Kidney (tissue), 14 donors: ENCODE results near the gene PRDM16. TPM values are rescaled to one million over a fixed set of nuclear protein-coding genes. Genes with fewer than 3 reads are reported as not detected.

Experiments
- DNase-seq, 5 donors: peaks; one replicate each; pipeline ENCODE4 v3.0.0-alpha.2; 2013 to 2020
- FAIRE-seq: peaks from 2 replicates; lab custom pipeline; 2012; peaks lifted over from hg19 to GRCh38; lab: Jason Lieb, UNC
- H3K27ac ChIP-seq, 2 donors: one replicate each; pipeline ENCODE4 v1.7.0; 2013; ENCODE audit warnings: low read depth in 2 of 2, low read length in 2 of 2, inconsistent platforms in 1 of 2
- H3K27me3 ChIP-seq: one replicate; pipeline ENCODE4 v1.7.1; 2013; ENCODE audit warnings: low read length, inconsistent platforms; ENCODE audit not compliant: control insufficient read depth, insufficient read depth
- H3K36me3 ChIP-seq, 3 donors: one replicate each; pipeline versions ENCODE4 v1.7.0 to v1.7.1; 2013; ENCODE audit warnings: low read length in 3 of 3, control low read depth in 1 of 3, inconsistent platforms in 1 of 3; ENCODE audit not compliant: insufficient read depth in 3 of 3, control insufficient read depth in 2 of 3
- H3K4me1 ChIP-seq, 3 donors: one replicate each; pipeline versions ENCODE4 v1.7.0 to v1.7.1; 2013; ENCODE audit warnings: low read length in 3 of 3, inconsistent platforms in 1 of 3, low read depth in 1 of 3; ENCODE audit not compliant: control insufficient read depth in 2 of 3, insufficient read depth in 2 of 3
- H3K4me3 ChIP-seq, 3 donors: one replicate each; pipeline versions ENCODE4 v1.7.0 to v1.8.1; 2013; ENCODE audit warnings: low read length in 3 of 3, control low read depth in 1 of 3, inconsistent platforms in 1 of 3
- H3K9ac ChIP-seq, 3 donors: one replicate each; pipeline versions ENCODE4 v1.7.0 to v1.7.1; 2013; ENCODE audit warnings: low read length in 3 of 3, control low read depth in 1 of 3, inconsistent platforms in 1 of 3
- H3K9me3 ChIP-seq, 3 donors: one replicate each; pipeline versions ENCODE4 v1.7.0 to v1.7.1; 2013; ENCODE audit warnings: low read length in 3 of 3, control low read depth in 1 of 3, inconsistent platforms in 1 of 3; ENCODE audit not compliant: control insufficient read depth in 2 of 3, insufficient read depth in 1 of 3
- intact Hi-C: fragments of 100-400 bp; cut with DNase I; formaldehyde crosslinking; loops from one replicate; pipeline ENCODE4 v1.11.1; 2022
- polyA plus RNA-seq: library from polyadenylated mRNA; stranded (reverse); fragments of 350-450 nt; fragmentation: Illumina TruSeq; extraction: RNeasy Lipid Tissue Mini Kit (QIAGEN cat#74804); gene quantifications from one replicate; pipeline ENCODE4 v1.2.3, GENCODE V29; 2014; ENCODE audit warnings: low read depth, low replicate concordance; ENCODE audit not compliant: insufficient read depth
- total RNA-seq: library from RNA; stranded (reverse); fragmentation: NEBNext Ultra II Directional; extraction: Animal tissue kit (Norgen Biotek cat#: 25700); gene quantifications from one replicate; pipeline ENCODE4 v1.2.1, GENCODE V29; 2021
- TF ChIP-seq, protein P1 (sequence below): IDR thresholded peaks from 3 replicates; pipeline ENCODE4 v1.5.1; 2012; ENCODE audit warnings: mild to moderate bottlenecking, moderate library complexity, borderline replicate concordance; ENCODE audit not compliant: insufficient read depth; ENCODE audit errors: extremely low read depth
- donor health status: control.
- donor health status: control.
- donor health status: control.
- donor health status: control.
- donor health status: control.
- donor health status: DM: yes; HTN: yes; CAD: no.
- donor health status: Normal renal cell carcinoma (clear cell type).

Gene PRDM16
- total and polyA plus RNA-seq, 2 donors from 2014 or later, result 3.0 to 21.9 TPM

DNA sequence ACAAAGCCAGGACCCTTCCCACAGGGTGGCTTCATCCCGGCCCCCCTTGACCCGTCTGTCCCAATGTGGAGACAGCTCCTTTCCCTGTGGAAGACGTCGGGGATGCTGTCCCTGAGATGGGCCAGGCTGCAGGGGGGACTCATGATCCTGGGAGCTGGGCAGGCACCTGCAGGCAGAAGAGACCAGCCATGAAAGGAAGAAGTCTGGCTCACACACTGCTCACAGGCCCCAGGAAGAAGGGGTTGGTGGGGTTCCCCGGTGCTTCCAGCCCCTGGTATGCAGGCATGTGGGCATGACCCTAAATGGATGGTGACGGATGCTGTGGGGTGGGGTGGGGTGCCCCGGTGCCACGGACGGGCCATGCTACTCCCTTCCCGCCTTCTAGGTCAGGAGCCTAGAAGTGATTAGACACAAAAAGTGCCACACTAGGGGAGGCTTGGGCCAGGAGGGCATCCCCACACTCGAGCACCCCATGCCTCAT is 39.5 kb upstream of the PRDM16 start:
- DNase-seq, result peak in 3 of 5 donors; percentile 8 to 56 (median 21)
- Histone ChIP-seq H3K27ac (no peak overlapping the region), H3K4me1 (no peaks in the 10 kb centered on the region), H3K4me3 (no peak overlapping the region), H3K9me3 (peaks cover 0 to 5% (median 0%) of the 10 kb centered on the region in 3 donors), H3K27me3 (no peaks in the 10 kb centered on the region), H3K36me3 (peaks cover 0 to 3% (median 0%) of the 10 kb centered on the region in 3 donors), H3K9ac (no peak overlapping the region)
- TF ChIP-seq, protein P1, sequence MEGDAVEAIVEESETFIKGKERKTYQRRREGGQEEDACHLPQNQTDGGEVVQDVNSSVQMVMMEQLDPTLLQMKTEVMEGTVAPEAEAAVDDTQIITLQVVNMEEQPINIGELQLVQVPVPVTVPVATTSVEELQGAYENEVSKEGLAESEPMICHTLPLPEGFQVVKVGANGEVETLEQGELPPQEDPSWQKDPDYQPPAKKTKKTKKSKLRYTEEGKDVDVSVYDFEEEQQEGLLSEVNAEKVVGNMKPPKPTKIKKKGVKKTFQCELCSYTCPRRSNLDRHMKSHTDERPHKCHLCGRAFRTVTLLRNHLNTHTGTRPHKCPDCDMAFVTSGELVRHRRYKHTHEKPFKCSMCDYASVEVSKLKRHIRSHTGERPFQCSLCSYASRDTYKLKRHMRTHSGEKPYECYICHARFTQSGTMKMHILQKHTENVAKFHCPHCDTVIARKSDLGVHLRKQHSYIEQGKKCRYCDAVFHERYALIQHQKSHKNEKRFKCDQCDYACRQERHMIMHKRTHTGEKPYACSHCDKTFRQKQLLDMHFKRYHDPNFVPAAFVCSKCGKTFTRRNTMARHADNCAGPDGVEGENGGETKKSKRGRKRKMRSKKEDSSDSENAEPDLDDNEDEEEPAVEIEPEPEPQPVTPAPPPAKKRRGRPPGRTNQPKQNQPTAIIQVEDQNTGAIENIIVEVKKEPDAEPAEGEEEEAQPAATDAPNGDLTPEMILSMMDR, result no peak
- intact Hi-C loops, result no loop called here
- FAIRE-seq, result no peak

DNA sequence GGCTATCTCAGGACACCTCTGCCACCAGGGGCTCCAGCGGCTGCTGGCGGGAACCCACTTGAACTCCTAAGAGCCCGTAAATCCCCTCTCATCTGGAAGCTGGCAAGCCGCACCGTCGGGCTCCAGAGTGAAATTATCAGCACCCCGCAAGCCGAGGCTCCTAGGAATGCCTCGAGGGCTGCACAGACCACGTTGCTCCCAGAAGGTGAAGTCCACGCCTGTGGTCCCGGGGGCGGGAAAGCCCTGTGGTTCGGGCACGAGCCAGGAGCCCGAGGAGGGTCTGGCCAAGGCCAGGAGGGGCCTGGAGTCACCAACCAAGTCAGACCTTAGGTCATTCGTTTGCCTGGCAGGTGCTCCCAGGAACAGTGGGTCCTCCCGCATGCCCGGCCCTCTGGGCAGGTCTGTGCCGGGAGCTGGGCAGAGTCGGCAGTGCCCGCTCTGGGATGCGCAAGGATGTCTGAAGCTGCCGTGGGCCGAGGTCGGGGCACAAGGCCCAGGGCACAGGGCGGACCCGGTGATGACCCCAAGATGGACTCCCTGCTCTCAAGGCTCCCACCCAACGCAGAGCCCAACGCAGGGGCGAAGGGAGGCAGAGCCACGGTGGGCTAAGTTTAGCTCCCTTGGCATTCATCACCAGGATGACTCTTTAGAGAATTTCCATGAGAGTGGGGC is 38.9 kb upstream of the PRDM16 start:
- no peak overlapping the region for H3K9ac ChIP-seq
- H3K4me1 ChIP-seq, result no peaks in the 10 kb centered on the region
- H3K27ac ChIP-seq, result no peak overlapping the region
- H3K36me3 ChIP-seq, result peaks cover 0 to 3% (median 0%) of the 10 kb centered on the region in 3 donors
- no peak for FAIRE-seq
- H3K9me3 ChIP-seq, result peaks cover 0 to 5% (median 0%) of the 10 kb centered on the region in 3 donors
- no peaks in the 10 kb centered on the region for H3K27me3 ChIP-seq
- TF ChIP-seq, protein P1, result no peak
- DNase-seq, result peak in 2 of 5 donors; percentile 30 to 63
- intact Hi-C loops, result no loop called here
- no peak overlapping the region for H3K4me3 ChIP-seq

DNA sequence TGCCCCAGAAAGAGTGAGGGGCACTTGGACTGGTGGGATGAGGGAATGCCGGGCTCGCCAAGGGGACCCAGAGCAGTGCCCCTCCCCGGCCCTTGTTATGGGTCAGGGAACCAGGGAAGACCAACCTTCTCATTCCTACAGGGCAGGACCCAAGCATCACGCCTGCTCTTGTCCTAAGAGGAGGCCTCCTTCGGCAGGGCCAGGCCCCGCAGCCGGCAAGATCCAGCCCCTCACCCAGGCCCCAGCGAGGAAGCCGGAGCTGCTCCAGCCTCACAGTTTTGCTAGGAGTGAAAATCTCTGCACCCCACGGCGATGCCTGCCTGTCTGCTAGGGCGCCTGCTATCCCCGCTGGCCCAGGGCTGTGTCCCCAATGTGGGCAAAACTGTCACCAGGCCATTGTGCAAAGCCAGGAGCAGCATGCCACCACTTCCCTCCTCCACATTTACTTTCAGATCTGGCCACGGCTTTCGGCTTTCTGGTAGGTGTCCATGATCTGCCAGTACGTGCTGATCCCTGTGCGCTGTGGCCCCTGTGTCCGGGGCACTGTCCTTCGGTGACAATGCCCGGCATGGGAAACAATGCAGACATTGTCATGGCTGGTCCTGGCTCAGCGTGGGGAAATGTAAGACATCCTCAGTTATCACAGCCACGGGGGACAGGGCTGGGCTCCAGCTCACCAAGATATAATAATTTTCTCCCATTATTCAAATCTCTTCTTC is 38.2 kb upstream of the PRDM16 start:
- no peak for FAIRE-seq
- DNase-seq, result peak in 2 of 5 donors; percentile 26 to 58
- TF ChIP-seq, protein P1, result no peak

More for the DNA sequence above, 38.2 kb upstream of the PRDM16 start:
- intact Hi-C loops, result no loop called here
- Histone ChIP-seq H3K27ac (no peak overlapping the region), H3K4me3 (no peak overlapping the region), H3K9me3 (peaks cover 0 to 4% (median 0%) of the 10 kb centered on the region in 3 donors), H3K27me3 (no peaks in the 10 kb centered on the region), H3K9ac (no peak overlapping the region), H3K36me3 (peaks cover 0 to 3% (median 0%) of the 10 kb centered on the region in 3 donors), H3K4me1 (no peaks in the 10 kb centered on the region)
